ENCODE data around the gene IL25.

GRCh38 chr14:23348297-23348655 is 24.3 kb upstream of the IL25 start:
- no peak for TF ChIP-seq SNAI2 (CRISPR knock-in tag; IDR thresholded peaks at IDR 0.05)
- no peak for TF ChIP-seq CREB5 (CRISPR knock-in tag; IDR thresholded peaks at IDR 0.05; ENCODE audit: low read depth)
- TF ChIP-seq GLIS3 (CRISPR knock-in tag; IDR thresholded peaks at IDR 0.05): no peak
- TF ChIP-seq TSHZ2 (CRISPR knock-in tag; IDR thresholded peaks at IDR 0.05): no peak
- TF ChIP-seq TOX (CRISPR knock-in tag; IDR thresholded peaks at IDR 0.05; ENCODE audit: borderline replicate concordance): no peak
- no peak for TF ChIP-seq PATZ1 (CRISPR knock-in tag; IDR thresholded peaks at IDR 0.05; ENCODE audit: borderline replicate concordance)
- TF ChIP-seq CSDC2 (CRISPR knock-in tag; IDR thresholded peaks at IDR 0.05): no peak
- TF ChIP-seq POU6F1 (CRISPR knock-in tag; IDR thresholded peaks at IDR 0.05; ENCODE audit: borderline replicate concordance, low read depth): no peak
- no peak for TF ChIP-seq ZFP30 (CRISPR knock-in tag; IDR thresholded peaks at IDR 0.05)
- TF ChIP-seq ZC3H10 (CRISPR knock-in tag; IDR thresholded peaks at IDR 0.05): no peak
- TF ChIP-seq ARNTL (CRISPR knock-in tag; IDR thresholded peaks at IDR 0.05; ENCODE audit: borderline replicate concordance, low read depth): no peak
- no peak for TF ChIP-seq TCF4 (CRISPR knock-in tag; IDR thresholded peaks at IDR 0.05; ENCODE audit: borderline replicate concordance)
